ENCODE results near the gene ROR2. TPM values are rescaled to one million over a fixed set of nuclear protein-coding genes. Genes with fewer than 3 reads are reported as not detected.

Gene ROR2
- total and polyA plus RNA-seq, 11 donors: 0.18 to 9.0 (median 0.49) TPM

DNA sequence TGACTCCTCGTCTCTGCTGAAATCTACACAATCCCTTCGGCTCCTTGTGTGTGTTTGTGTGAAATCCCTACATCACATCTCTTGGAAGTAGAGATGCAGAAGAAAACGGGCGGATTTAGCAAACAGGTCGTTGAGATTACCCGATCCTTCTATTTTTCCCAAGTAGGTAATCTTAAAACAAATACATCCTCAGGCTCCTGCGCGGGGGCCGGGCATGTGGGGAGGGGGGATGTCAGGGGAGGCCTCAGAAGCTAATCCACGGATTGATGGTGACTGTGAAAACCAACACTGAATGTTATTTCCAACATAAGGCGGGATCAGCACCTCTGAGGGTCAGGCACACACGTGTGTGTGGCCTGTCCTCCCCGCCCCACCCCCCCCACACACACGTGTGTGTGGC lies 137.8 kb downstream of the ROR2 start:
- no peak for TF ChIP-seq POLR2A (IDR thresholded peaks at IDR 0.05)
- TF ChIP-seq, protein P1, sequence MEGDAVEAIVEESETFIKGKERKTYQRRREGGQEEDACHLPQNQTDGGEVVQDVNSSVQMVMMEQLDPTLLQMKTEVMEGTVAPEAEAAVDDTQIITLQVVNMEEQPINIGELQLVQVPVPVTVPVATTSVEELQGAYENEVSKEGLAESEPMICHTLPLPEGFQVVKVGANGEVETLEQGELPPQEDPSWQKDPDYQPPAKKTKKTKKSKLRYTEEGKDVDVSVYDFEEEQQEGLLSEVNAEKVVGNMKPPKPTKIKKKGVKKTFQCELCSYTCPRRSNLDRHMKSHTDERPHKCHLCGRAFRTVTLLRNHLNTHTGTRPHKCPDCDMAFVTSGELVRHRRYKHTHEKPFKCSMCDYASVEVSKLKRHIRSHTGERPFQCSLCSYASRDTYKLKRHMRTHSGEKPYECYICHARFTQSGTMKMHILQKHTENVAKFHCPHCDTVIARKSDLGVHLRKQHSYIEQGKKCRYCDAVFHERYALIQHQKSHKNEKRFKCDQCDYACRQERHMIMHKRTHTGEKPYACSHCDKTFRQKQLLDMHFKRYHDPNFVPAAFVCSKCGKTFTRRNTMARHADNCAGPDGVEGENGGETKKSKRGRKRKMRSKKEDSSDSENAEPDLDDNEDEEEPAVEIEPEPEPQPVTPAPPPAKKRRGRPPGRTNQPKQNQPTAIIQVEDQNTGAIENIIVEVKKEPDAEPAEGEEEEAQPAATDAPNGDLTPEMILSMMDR (IDR thresholded peaks at IDR 0.05): no peak
- Histone ChIP-seq H3K4me1 (no peaks in the 10 kb centered on the region), H3K9me3 (no peaks in the 10 kb centered on the region), H3K36me3 (no peaks in the 10 kb centered on the region), H3K4me3 (no peak overlapping the region), H3K27me3 (no peaks in the 10 kb centered on the region), H3K27ac (peak overlapping the region in 1 of 12 donors; percentile 19)
- ATAC-seq: no peak
- intact Hi-C loops (cut with DNase I): no loop called here
- no peak for DNase-seq
- WGBS, 4 donors: 87 to 91% (median 90%) methylated on average over 14 of the region's 14 CpGs

- Histone ChIP-seq H3K27me3 (no peaks in the 10 kb centered on the region), H3K4me3 (no peak overlapping the region), H3K4me1 (no peaks in the 10 kb centered on the region), H3K36me3 (no peaks in the 10 kb centered on the region), H3K9me3 (no peaks in the 10 kb centered on the region), H3K27ac (peak overlapping the region in 1 of 12 donors; percentile 60)
- TF ChIP-seq, protein P1 (IDR thresholded peaks at IDR 0.05): no peak
- TF ChIP-seq POLR2A (IDR thresholded peaks at IDR 0.05): no peak
- DNase-seq: no peak
- 70 to 78% (median 76%) methylated on average over 19 of the region's 19 CpGs for WGBS, 4 donors
- ATAC-seq: no peak
- intact Hi-C loops (cut with DNase I): no loop called here
Measured at GRCh38 chr9:91811024-91811909, 138.8 kb downstream of the ROR2 start.

DNA sequence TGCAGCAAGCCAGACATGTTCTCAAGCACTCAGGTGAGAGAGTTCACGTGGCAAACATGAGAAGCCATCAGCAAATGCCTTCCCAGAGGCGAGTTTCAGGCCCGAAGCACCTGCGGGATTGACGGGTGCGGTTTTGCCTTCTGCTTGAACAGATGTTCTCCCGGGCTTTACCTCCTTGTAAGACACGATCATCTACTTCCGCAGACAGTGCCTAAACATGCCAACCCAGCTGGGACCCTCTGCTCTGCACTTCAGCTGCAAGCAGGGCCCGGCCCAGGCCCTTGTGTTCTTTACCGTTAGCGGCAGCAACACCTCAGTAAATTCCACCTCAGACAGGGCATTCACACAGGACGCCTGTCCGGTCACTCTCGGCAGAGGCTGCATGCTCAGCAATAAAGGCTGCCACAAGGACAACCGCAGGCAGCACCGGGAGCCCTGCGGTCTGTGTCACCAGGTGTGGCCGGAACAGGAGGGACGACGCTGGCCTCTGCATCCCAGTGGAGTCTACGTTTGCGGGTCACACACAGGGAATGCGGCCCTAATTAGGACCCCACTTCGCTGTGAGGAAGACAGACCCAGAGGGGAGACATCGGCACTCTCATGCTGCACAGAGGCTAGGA lies 139.6 kb downstream of the ROR2 start:
- intact Hi-C loops (cut with DNase I): no loop called here
- WGBS, 4 donors: 88 to 95% (median 94%) methylated on average over 21 to 26 of the region's 26 CpGs
- no peaks in the 10 kb centered on the region for H3K4me1 ChIP-seq
- H3K9me3 ChIP-seq: no peaks in the 10 kb centered on the region
- no peaks in the 10 kb centered on the region for H3K36me3 ChIP-seq
- H3K27me3 ChIP-seq: no peaks in the 10 kb centered on the region
- no peak for TF ChIP-seq POLR2A (IDR thresholded peaks at IDR 0.05)
- TF ChIP-seq, protein P1 (IDR thresholded peaks at IDR 0.05): no peak
- H3K27ac ChIP-seq: peak overlapping the region in 1 of 12 donors; percentile 60
- no peak overlapping the region for H3K4me3 ChIP-seq
- DNase-seq: no peak
- ATAC-seq: no peak

GRCh38 chr9:91809581-91810285 lies 140.3 kb downstream of the ROR2 start:
- intact Hi-C loops (cut with DNase I): no loop called here
- Histone ChIP-seq H3K27me3 (no peaks in the 10 kb centered on the region), H3K9me3 (no peaks in the 10 kb centered on the region), H3K36me3 (no peaks in the 10 kb centered on the region), H3K27ac (peak overlapping the region in 1 of 12 donors; percentile 60), H3K4me3 (no peak overlapping the region), H3K4me1 (no peaks in the 10 kb centered on the region)
- TF ChIP-seq POLR2A (IDR thresholded peaks at IDR 0.05): no peak
- TF ChIP-seq, protein P1 (IDR thresholded peaks at IDR 0.05): no peak
- DNase-seq (no peak), ATAC-seq (no peak)
- 85 to 93% (median 90%) methylated on average over 17 to 24 of the region's 24 CpGs for WGBS, 4 donors

Data from heart left ventricle (tissue), 16 donors.